K562 (cell line): ENCODE measurements around the gene GMEB1. TPM values are rescaled to one million over a fixed set of nuclear protein-coding genes. Genes with fewer than 3 reads are reported as not detected.

Experiments used
- ARID1B ChIP-seq: fragments of 450-650 bp; IDR thresholded peaks from 2 replicates; pipeline ENCODE4 v1.6.1; 2016; ENCODE audit warnings: antibody characterized with exemption, mild to moderate bottlenecking, inconsistent platforms
- EP400 ChIP-seq: fragments of 450-650 bp; IDR thresholded peaks from 2 replicates; pipeline ENCODE4 v1.6.1; 2017; ENCODE audit warnings: antibody characterized with exemption, mild to moderate bottlenecking, moderate library complexity
- HDGF ChIP-seq: fragments of 450-650 bp; IDR thresholded peaks from 2 replicates; pipeline ENCODE4 v1.6.1; 2016
- PML ChIP-seq: IDR thresholded peaks from 2 replicates; pipeline ENCODE4 v1.6.1; 2012; ENCODE audit warnings: low read length, inconsistent platforms
- SMARCA4 ChIP-seq: fragments of 450-650 bp; IDR thresholded peaks from 2 replicates; pipeline ENCODE4 v1.6.1; 2016
- SNRNP70 ChIP-seq: fragments of 200-400 bp; formaldehyde crosslinking; optimal IDR thresholded peaks from 2 replicates; pipeline ENCODE3; 2017; ENCODE audit warnings: low read depth, low read length
- SOX6 ChIP-seq: fragments of 450-650 bp; IDR thresholded peaks from 2 replicates; pipeline ENCODE4 v1.6.1; 2014; ENCODE audit warnings: mild to moderate bottlenecking
- SP2 ChIP-seq: IDR thresholded peaks from 2 replicates; pipeline ENCODE4 v1.6.1; 2011; ENCODE audit warnings: mild to moderate bottlenecking, low read depth, low read length, moderate library complexity; ENCODE audit not compliant: poor library complexity, severe bottlenecking; ENCODE audit errors: extremely low read depth
- TAF7 ChIP-seq: fragments of 450-650 bp; IDR thresholded peaks from 2 replicates; pipeline ENCODE4 v1.6.1; 2016; ENCODE audit warnings: missing genetic modification characterization, missing compliant biosample characterization
- TGIF2 ChIP-seq: sonication (generic); formaldehyde crosslinking; IDR thresholded peaks from 2 replicates; pipeline ENCODE4 v1.8.1; 2022; ENCODE audit warnings: mild to moderate bottlenecking, missing genetic modification reagents, moderate library complexity
- WHSC1 ChIP-seq: IDR thresholded peaks from one replicate; pipeline ENCODE4 v1.6.1; 2012; ENCODE audit warnings: low read length, control low read depth, inconsistent platforms
- ZBTB7A ChIP-seq: IDR thresholded peaks from 2 replicates; pipeline ENCODE4 v1.6.1; 2011; ENCODE audit warnings: low read depth, mild to moderate bottlenecking, low read length, moderate library complexity, borderline replicate concordance; ENCODE audit not compliant: control insufficient read depth
- ZMIZ1 ChIP-seq, 2 experiments: fragments of 150-350 bp in 1 of 2; IDR thresholded peaks; 2 replicates each; pipeline ENCODE4 v1.6.1; 2012 to 2016; ENCODE audit warnings: low read depth in 2 of 2, low read length in 2 of 2, mild to moderate bottlenecking in 1 of 2, moderate library complexity in 1 of 2
- ZNF41 ChIP-seq: fragments of 250-450 bp; sonication (Bioruptor Pico); conservative IDR thresholded peaks from 2 replicates; pipeline ENCODE4 v1.4.0; 2020; ENCODE audit warnings: mild to moderate bottlenecking
- ZNF583 ChIP-seq: fragments of 250-450 bp; sonication (Bioruptor Pico); IDR thresholded peaks from 2 replicates; pipeline ENCODE4 v1.4.0; 2020
- ZNF589 ChIP-seq: fragments of 200-800 bp; sonication (Bioruptor generic); IDR thresholded peaks from 2 replicates; pipeline ENCODE4 v1.6.1; 2016; ENCODE audit warnings: low read depth, missing genetic modification characterization, missing compliant biosample characterization
- polyA plus RNA-seq, 8 experiments: library from polyadenylated mRNA; depleted of rRNA in 4 of 8; stranded (reverse) in 5 of 8; unstranded in 3 of 8; fragments of >200 nt; fragmentation: Nextera tagmentation in 2 of 8; fragmentation: Illumina TruSeq in 1 of 8; extraction: Ambion mirVana in 2 of 8; extraction: Trizol in 1 of 8; gene quantifications; 2 replicates each; pipeline versions ENCODE4 v1.2.1 to v1.2.3, GENCODE V29; 2011 to 2014; ENCODE audit warnings: inconsistent platforms in 1 of 8, missing spikeins in 1 of 8
- total RNA-seq, 7 experiments: library from RNA; depleted of rRNA in 6 of 7; stranded (reverse); fragments of >200 nt in 6 of 7; fragmentation: Illumina TruSeq in 2 of 7; extraction: Trizol in 2 of 7; gene quantifications; 2 replicates each; pipeline versions ENCODE4 v1.2.1 to v1.2.3, GENCODE V29; 2011 to 2021; ENCODE audit warnings: low replicate concordance in 1 of 7
- TF ChIP-seq, protein P1 (sequence below): fragments of 450-650 bp; formaldehyde crosslinking; IDR thresholded peaks from 2 replicates; pipeline ENCODE4 v1.4.0; 2020; ENCODE audit warnings: mild to moderate bottlenecking, moderate library complexity
- TF ChIP-seq, protein P2 (sequence below): fragments of 250-450 bp; sonication (Bioruptor Pico); IDR thresholded peaks from 2 replicates; pipeline ENCODE4 v1.9.0; 2021; ENCODE audit warnings: mild to moderate bottlenecking, inconsistent platforms

The GMEB1 gene
- total and polyA plus RNA-seq, 9 of the 15 experiments (the other 6 are each of a cell fraction or from before 2014, with no cell fraction given), result 6.6 to 17.5 (median 8.5) TPM

DNA sequence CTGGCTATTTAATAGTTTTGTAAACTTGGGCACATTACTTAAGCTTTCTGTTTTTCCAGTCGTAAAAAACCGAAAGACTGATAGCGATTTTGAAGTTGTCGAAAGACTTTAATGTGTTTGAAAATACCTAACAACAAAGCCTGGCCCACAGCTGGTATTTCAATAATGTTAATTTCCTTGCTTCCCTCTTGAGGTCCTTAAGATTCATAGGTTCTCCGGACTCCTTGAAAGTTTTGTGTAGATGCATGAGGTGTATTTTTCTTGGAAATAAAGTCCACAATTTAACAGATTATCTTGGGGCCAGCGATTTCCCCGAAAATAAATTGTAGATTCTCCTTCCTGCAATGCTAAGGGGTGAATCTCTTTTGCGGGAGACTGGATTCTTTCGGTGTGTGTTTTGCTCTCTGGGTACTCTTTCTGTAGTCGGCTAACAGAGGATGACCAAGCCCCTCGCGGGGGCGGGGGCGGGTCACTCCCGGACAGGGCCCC lies 67.4 kb downstream of the GMEB1 start (continued):
- TF ChIP-seq TAF7 (no peak), SMARCA4 (peak; percentile 71), SP2 (no peak), ZBTB7A (no peak), ZNF41 (CRISPR knock-in tag) (0 out of 2 replicates have a peak, but pooled peaks have one; percentile 15), ZNF583 (CRISPR knock-in tag) (no peak), TGIF2 (CRISPR knock-in tag) (no peak), ZMIZ1 (IDR thresholded peaks at IDR 0.05; ENCODE audit: low read depth in 2 of 2, low read length in 2 of 2) (peak in 1 of 2 experiments; percentile 15; a peak in 1 of 4 replicates), WHSC1 (no peak), EP400 (no peak), SNRNP70 (no peak), PML (no peak), SOX6 (no peak), ARID1B (no peak), ZNF589 (CRISPR knock-in tag) (peak; percentile 8), HDGF (no peak)
- TF ChIP-seq, protein P1, sequence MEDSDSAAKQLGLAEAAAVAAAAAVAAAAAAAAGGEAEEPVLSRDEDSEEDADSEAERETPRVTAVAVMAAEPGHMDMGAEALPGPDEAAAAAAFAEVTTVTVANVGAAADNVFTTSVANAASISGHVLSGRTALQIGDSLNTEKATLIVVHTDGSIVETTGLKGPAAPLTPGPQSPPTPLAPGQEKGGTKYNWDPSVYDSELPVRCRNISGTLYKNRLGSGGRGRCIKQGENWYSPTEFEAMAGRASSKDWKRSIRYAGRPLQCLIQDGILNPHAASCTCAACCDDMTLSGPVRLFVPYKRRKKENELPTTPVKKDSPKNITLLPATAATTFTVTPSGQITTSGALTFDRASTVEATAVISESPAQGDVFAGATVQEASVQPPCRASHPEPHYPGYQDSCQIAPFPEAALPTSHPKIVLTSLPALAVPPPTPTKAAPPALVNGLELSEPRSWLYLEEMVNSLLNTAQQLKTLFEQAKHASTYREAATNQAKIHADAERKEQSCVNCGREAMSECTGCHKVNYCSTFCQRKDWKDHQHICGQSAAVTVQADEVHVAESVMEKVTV (CRISPR knock-in tag), result no peak
- TF ChIP-seq, protein P2, sequence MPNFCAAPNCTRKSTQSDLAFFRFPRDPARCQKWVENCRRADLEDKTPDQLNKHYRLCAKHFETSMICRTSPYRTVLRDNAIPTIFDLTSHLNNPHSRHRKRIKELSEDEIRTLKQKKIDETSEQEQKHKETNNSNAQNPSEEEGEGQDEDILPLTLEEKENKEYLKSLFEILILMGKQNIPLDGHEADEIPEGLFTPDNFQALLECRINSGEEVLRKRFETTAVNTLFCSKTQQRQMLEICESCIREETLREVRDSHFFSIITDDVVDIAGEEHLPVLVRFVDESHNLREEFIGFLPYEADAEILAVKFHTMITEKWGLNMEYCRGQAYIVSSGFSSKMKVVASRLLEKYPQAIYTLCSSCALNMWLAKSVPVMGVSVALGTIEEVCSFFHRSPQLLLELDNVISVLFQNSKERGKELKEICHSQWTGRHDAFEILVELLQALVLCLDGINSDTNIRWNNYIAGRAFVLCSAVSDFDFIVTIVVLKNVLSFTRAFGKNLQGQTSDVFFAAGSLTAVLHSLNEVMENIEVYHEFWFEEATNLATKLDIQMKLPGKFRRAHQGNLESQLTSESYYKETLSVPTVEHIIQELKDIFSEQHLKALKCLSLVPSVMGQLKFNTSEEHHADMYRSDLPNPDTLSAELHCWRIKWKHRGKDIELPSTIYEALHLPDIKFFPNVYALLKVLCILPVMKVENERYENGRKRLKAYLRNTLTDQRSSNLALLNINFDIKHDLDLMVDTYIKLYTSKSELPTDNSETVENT (CRISPR knock-in tag), result no peak
